Kidney epithelial cell (primary cell): ENCODE measurements around the gene APBB3. TPM values are rescaled to one million over a fixed set of nuclear protein-coding genes. Genes with fewer than 3 reads are reported as not detected.
"Not testable (repeated sequence)": the region's sequence is repeated elsewhere in the genome, so short reads cannot be mapped to it uniquely, and the experiment has no call there.

ENCODE experiments used
- DNase-seq: peaks from one replicate; pipeline ENCODE4 v3.0.0-alpha.2; 2010; ENCODE audit warnings: low read depth
- H3K27me3 ChIP-seq: 2 replicates; pipeline ENCODE4 v1.6.0; 2011; ENCODE audit warnings: low read length; ENCODE audit not compliant: control insufficient read depth, insufficient read depth
- H3K36me3 ChIP-seq: 2 replicates; pipeline ENCODE4 v1.5.1; 2011; ENCODE audit warnings: low read length; ENCODE audit not compliant: control insufficient read depth, insufficient read depth
- H3K4me3 ChIP-seq: 2 replicates; pipeline ENCODE4 v1.5.1; 2011; ENCODE audit warnings: low read depth, mild to moderate bottlenecking, control low read depth, low read length
- CTCF ChIP-seq: IDR thresholded peaks from 2 replicates; pipeline ENCODE4 v1.5.1; 2011; ENCODE audit warnings: mild to moderate bottlenecking, moderate library complexity, low read length, control low read depth, inconsistent platforms; ENCODE audit not compliant: insufficient read depth, poor library complexity, severe bottlenecking
- total RNA-seq: library from RNA; depleted of rRNA; stranded (reverse); fragments of >200 nt; gene quantifications from 2 replicates; pipeline ENCODE4 v1.2.3, GENCODE V29; 2015

APBB3 gene
- total RNA-seq, 1 donor from 2014 or later, result 13.3 TPM

- no peak for TF ChIP-seq CTCF
- H3K4me3 ChIP-seq, result no peak overlapping the region
- DNase-seq, result no peak
- no peaks in the 10 kb centered on the region for H3K27me3 ChIP-seq
- H3K36me3 ChIP-seq, result no peaks in the 10 kb centered on the region
These were observed 41.5 kb upstream of the APBB3 start for GRCh38 chr5:140605879-140606278.

- no peaks in the 10 kb centered on the region for H3K36me3 ChIP-seq
- DNase-seq, result no peak
- TF ChIP-seq CTCF, result no peak
- no peak overlapping the region for H3K4me3 ChIP-seq
- no peaks in the 10 kb centered on the region for H3K27me3 ChIP-seq
These were observed 39.3 kb upstream of the APBB3 start for GRCh38 chr5:140603734-140604133.

GRCh38 chr5:140603446-140603698, 39.0 kb upstream of the APBB3 start:
- not testable (repeated sequence) for DNase-seq, H3K36me3 ChIP-seq, H3K4me3 ChIP-seq, H3K27me3 ChIP-seq

GRCh38 chr5:140602147-140602546, 37.7 kb upstream of the APBB3 start:
- DNase-seq, result no peak
- no peak for TF ChIP-seq CTCF
- Histone ChIP-seq H3K27me3 (no peaks in the 10 kb centered on the region), H3K36me3 (no peaks in the 10 kb centered on the region), H3K4me3 (no peak overlapping the region)

- Histone ChIP-seq H3K4me3 (no peak overlapping the region), H3K27me3 (no peaks in the 10 kb centered on the region), H3K36me3 (no peaks in the 10 kb centered on the region)
- DNase-seq, result no peak
- no peak for TF ChIP-seq CTCF
These were observed 35.7 kb upstream of the APBB3 start for GRCh38 chr5:140600096-140600495.

GRCh38 chr5:140598836-140599235, 34.4 kb upstream of the APBB3 start:
- no peaks in the 10 kb centered on the region for H3K36me3 ChIP-seq
- H3K27me3 ChIP-seq, result no peaks in the 10 kb centered on the region
- DNase-seq, result no peak
- no peak overlapping the region for H3K4me3 ChIP-seq
- TF ChIP-seq CTCF, result no peak
